ENCODE results near the gene TUB. TPM values are rescaled to one million over a fixed set of nuclear protein-coding genes. Genes with fewer than 3 reads are reported as not detected.

TUB gene
- total RNA-seq, 1 donor from 2014 or later, result 1.2 TPM

GRCh38 chr11:8067929-8068575, 13.0 kb upstream of the TUB start:
- DNase-seq (ENCODE audit: low spot score) (no peak), ATAC-seq (no peak)

GRCh38 chr11:8068605-8069221, 12.3 kb upstream of the TUB start:
- DNase-seq (ENCODE audit: low spot score) (peak; percentile 79), ATAC-seq (peak; percentile 88)

GRCh38 chr11:8069771-8070170, 11.2 kb upstream of the TUB start:
- DNase-seq (ENCODE audit: low spot score) (peak; percentile 21), ATAC-seq (no peak)

- DNase-seq (ENCODE audit: low spot score), result no peak
- ATAC-seq, result peak; percentile 60
Observed at GRCh38 chr11:8070417-8071115, 10.4 kb upstream of the TUB start.

GRCh38 chr11:8071616-8072581, 9.1 kb upstream of the TUB start:
- no peak for ATAC-seq
- DNase-seq (ENCODE audit: low spot score), result no peak

- DNase-seq (ENCODE audit: low spot score), result no peak
Observed at GRCh38 chr11:8075119-8075726, 5.8 kb upstream of the TUB start.

GRCh38 chr11:8079111-8079675, 1.8 kb upstream of the TUB start:
- DNase-seq (ENCODE audit: low spot score) (no peak), ATAC-seq (peak; percentile 16)

More at GRCh38 chr11:8075119-8075726, 5.8 kb upstream of the TUB start:
- no peak for ATAC-seq

GRCh38 chr11:8080069-8080670, 841 bp upstream of the TUB start:
- ATAC-seq, result no peak
- DNase-seq (ENCODE audit: low spot score), result no peak

GRCh38 chr11:8081591-8082250, 710 bp downstream of the TUB start:
- ATAC-seq (no peak), DNase-seq (ENCODE audit: low spot score) (no peak)

GRCh38 chr11:8082391-8083087, 1.5 kb downstream of the TUB start:
- ATAC-seq, result no peak
- no peak for DNase-seq (ENCODE audit: low spot score)

- no peak for DNase-seq (ENCODE audit: low spot score)
Observed at GRCh38 chr11:8083088-8083395, 2.0 kb downstream of the TUB start.

GRCh38 chr11:8083871-8084281, 2.9 kb downstream of the TUB start:
- DNase-seq (ENCODE audit: low spot score), result no peak
- ATAC-seq, result no peak

More at GRCh38 chr11:8083088-8083395, 2.0 kb downstream of the TUB start:
- no peak for ATAC-seq

- DNase-seq (ENCODE audit: low spot score) (no peak), ATAC-seq (no peak)
Observed at GRCh38 chr11:8084352-8084751, 3.3 kb downstream of the TUB start.

GRCh38 chr11:8085011-8085645, 4.1 kb downstream of the TUB start:
- DNase-seq (ENCODE audit: low spot score) (no peak), ATAC-seq (no peak)

GRCh38 chr11:8086001-8086479, 5.0 kb downstream of the TUB start:
- DNase-seq (ENCODE audit: low spot score) (no peak), ATAC-seq (no peak)

- ATAC-seq (no peak), DNase-seq (ENCODE audit: low spot score) (no peak)
Observed at GRCh38 chr11:8086571-8086970, 5.6 kb downstream of the TUB start.

- peak; percentile 67 for ATAC-seq
- DNase-seq (ENCODE audit: low spot score), result no peak
Observed at GRCh38 chr11:8087185-8087584, 6.2 kb downstream of the TUB start.

GRCh38 chr11:8087756-8088155, 6.7 kb downstream of the TUB start:
- ATAC-seq (no peak), DNase-seq (ENCODE audit: low spot score) (no peak)

Data from left lobe of liver (tissue), 2 donors.